ENCODE results near the gene C22orf42.
"Not testable (repeated sequence)": the region's sequence is repeated elsewhere in the genome, so short reads cannot be mapped to it uniquely, and the experiment has no call there.

Gene C22orf42

GRCh38 chr22:32135958-32136357 lies 23.1 kb downstream of the C22orf42 start:
- not testable (repeated sequence) for DNase-seq (ENCODE audit: low spot score)

GRCh38 chr22:32134796-32135195 lies 24.3 kb downstream of the C22orf42 start:
- not testable (repeated sequence) for DNase-seq (ENCODE audit: low spot score)

- DNase-seq (ENCODE audit: low spot score): no peak
These were observed 26.3 kb downstream of the C22orf42 start for GRCh38 chr22:32132783-32133182.

GRCh38 chr22:32132126-32132525 lies 27.0 kb downstream of the C22orf42 start:
- no peak for DNase-seq (ENCODE audit: low spot score)

- no peak for DNase-seq (ENCODE audit: low spot score)
These were observed 28.6 kb downstream of the C22orf42 start for GRCh38 chr22:32130464-32130863.

- DNase-seq (ENCODE audit: low spot score): peak; percentile 76
These were observed 31.2 kb downstream of the C22orf42 start for GRCh38 chr22:32127904-32128303.

GRCh38 chr22:32123657-32124056 lies 35.4 kb downstream of the C22orf42 start:
- DNase-seq (ENCODE audit: low spot score): peak; percentile 39

GRCh38 chr22:32122899-32123298 lies 36.2 kb downstream of the C22orf42 start:
- DNase-seq (ENCODE audit: low spot score): no peak

GRCh38 chr22:32120603-32121002 lies 38.5 kb downstream of the C22orf42 start:
- DNase-seq (ENCODE audit: low spot score): no peak

- DNase-seq (ENCODE audit: low spot score): no peak
These were observed 39.4 kb downstream of the C22orf42 start for GRCh38 chr22:32119568-32120235.

GRCh38 chr22:32112380-32112779 lies 46.7 kb downstream of the C22orf42 start:
- DNase-seq (ENCODE audit: low spot score): no peak

GRCh38 chr22:32106930-32107329 lies 52.2 kb downstream of the C22orf42 start:
- peak; percentile 80 for DNase-seq (ENCODE audit: low spot score)

GRCh38 chr22:32103658-32104315 lies 55.3 kb downstream of the C22orf42 start:
- no peak for DNase-seq (ENCODE audit: low spot score)

GRCh38 chr22:32100711-32101110 lies 58.4 kb downstream of the C22orf42 start:
- DNase-seq (ENCODE audit: low spot score): no peak

All from iPS-NIHi11 (cell line).